Activated naive CD4-positive, alpha-beta T cell treated with Interleukin-2 at 50 U/mL for 16 hours (primary cell): ENCODE measurements around the gene OR5L2.
"Not testable (repeated sequence)": the region's sequence is repeated elsewhere in the genome, so short reads cannot be mapped to it uniquely, and the experiment has no call there.

Source experiments
- DNase-seq: peaks from one replicate; pipeline ENCODE4 v3.0.0-alpha.2; 2020

OR5L2 gene

GRCh38 chr11:55826919-55827318, at the start of gene OR5L2:
TSS of gene OR5L2 (plus strand) at chr11:55827219. CDS start at chr11:55827219, 0 bp downstream.
- no peak for DNase-seq

GRCh38 chr11:55791606-55792005, 35.4 kb upstream of the OR5L2 start:
- no peak for DNase-seq

DNA sequence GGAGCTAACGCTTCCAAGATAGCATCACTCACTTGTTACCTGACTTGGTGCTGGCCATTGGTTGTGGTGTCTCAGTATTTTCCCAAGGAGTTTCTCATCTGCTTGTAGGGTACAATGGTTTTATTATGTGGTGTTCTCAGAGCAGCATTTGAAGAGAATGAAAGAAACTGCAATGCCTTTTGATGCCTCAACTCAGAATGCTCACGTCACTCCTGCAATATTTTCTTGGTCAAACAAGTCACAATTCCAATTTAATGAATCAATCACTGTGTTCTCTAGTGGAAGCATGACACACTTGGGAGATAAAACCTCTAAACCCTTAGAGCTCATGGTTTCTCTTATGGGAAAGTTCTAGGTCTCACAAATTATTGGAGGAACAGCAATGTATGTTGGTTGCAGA, 33.7 kb upstream of the OR5L2 start:
- DNase-seq = no peak

GRCh38 chr11:55795256-55795655, 31.8 kb upstream of the OR5L2 start, which contains the start of gene OR5D14:
TSS of gene OR5D14 (plus strand) at chr11:55795556. CDS start at chr11:55795556, 0 bp downstream.
- DNase-seq = no peak

GRCh38 chr11:55806248-55806647, 20.8 kb upstream of the OR5L2 start:
- DNase-seq = no peak

DNA sequence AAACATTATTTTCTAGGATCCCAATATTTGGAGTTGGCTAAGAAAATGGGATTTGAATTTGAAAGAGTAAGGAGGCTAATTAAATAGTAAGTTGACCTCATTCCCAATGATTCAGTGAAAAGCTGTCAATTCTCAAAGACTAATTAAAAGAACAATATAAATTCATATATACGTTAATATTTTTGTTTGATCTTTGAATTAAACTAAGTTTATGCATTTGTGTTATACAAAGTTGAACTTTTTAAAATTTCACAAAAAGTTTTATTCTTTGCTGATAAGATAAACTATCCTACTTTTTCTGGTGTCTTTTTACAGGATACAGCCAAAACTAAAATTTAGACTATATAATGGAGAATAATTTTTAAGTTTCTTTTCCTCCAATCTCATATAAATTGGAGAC, 16.0 kb upstream of the OR5L2 start, which contains the start of gene OR5L1:
Gene OR5L1, plus strand, starts transcription at position 301 of the 400 bp plus-strand sequence. CDS start 100 bp downstream, outside the sequence.
- DNase-seq = no peak

DNA sequence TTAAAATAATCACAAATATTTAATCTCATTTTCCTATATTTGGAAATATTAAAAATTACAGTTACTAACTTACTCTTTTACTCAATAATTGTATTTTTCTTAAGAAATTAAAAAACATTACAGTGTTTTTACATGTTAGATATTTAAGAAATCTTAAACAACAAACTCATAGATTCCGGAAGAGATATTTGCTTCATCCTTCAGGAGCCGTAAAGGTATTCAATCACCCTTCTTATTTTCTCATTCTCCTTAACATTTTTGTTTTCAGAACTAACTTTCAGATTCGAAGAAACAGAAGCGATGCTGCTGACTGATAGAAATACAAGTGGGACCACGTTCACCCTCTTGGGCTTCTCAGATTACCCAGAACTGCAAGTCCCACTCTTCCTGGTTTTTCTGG, 7.7 kb upstream of the OR5L2 start, which contains the start of gene OR5D18:
Gene OR5D18, plus strand, starts transcription at position 301 of the 400 bp plus-strand sequence. Its CDS starts 0 bp downstream, at position 301.
- DNase-seq = no peak

DNA sequence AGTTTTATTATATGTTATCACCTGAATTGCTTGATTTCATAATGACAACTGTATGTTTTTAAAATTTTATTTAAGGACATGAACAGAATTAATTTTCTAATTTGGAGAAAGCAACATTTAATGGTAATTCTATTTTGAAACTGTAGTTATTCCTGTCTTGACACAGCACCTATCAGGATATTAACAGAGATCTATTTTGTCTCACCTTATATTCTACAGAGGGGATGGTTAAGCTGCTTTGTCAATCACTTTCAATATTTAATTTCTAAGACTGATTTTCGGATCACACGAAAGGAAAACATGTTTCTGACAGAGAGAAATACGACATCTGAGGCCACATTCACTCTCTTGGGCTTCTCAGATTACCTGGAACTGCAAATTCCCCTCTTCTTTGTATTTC, 11.4 kb downstream of the OR5L2 start, which contains the start of gene OR5D16:
Gene OR5D16, plus strand, starts transcription at position 301 of the 400 bp plus-strand sequence. Its CDS starts 0 bp downstream, at position 301.
- DNase-seq = no peak

DNA sequence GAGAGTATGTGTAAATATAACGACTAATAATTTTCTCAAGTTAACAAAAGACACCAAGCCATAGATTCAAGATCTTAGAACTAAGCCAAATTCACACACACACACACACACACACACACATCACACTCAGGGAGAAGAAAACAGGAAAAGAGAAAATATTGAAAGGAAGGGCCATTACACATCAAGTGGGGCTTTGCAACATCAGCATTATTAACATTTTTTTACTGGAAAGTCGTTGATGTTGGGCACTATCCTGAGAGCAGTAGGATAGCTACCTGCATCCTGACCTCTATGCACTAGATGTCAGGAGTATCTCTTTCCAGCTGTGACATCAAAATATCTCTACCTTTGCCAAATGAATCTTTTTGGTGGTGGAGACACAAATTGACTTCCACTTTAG, 20.4 kb downstream of the OR5L2 start:
- no peak for DNase-seq

GRCh38 chr11:55849037-55849436, 22.0 kb downstream of the OR5L2 start:
- no peak for DNase-seq

- DNase-seq = no peak
Measured at GRCh38 chr11:55852141-55852540, 25.1 kb downstream of the OR5L2 start.

GRCh38 chr11:55854704-55855103, 27.7 kb downstream of the OR5L2 start:
- no peak for DNase-seq

DNA sequence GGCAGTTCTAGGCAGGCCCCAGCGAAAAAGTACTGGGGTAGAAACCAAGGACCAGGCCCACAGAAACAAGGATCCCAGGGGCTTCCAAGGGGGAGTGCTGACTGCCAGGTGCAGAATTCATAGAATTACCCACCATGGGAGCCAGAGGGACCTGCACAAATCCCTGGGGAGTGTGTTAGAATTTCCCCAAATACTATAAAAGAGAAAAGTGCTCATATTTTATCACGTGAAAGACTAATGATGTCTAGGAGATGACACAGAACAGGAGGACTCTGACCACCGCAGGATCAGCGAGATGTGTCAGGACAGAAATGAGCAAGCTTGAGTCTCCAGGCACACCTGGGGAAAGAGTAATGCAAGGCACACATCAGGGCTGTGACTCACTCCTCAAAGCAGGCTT, 40.3 kb downstream of the OR5L2 start:
- not testable (repeated sequence) for DNase-seq

DNA sequence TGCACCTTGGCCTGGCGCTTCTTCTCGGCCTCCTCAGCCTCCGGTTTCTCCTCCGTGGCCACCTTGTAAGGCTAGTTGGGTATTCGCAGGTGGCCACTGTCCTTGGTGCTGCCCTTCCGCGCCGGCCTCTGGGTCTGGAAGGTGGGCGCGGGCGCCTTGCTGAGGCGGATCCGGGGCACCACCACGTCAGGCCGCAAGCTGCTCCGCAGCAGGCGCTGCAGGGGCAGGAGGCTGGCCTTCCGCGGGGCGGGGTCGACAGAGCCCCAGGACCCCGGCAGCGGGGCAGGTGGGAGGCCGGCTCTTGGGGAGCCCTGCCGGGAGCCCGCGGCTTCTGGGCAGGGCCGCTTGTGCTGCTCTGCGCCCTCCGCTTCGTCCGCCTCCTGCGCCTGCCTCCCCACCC, 45.7 kb downstream of the OR5L2 start:
- DNase-seq = not testable (repeated sequence)

GRCh38 chr11:55873146-55873545, 46.1 kb downstream of the OR5L2 start:
- not testable (repeated sequence) for DNase-seq
